Measurements from ENCODE around the gene ACVR1. TPM values are rescaled to one million over a fixed set of nuclear protein-coding genes. Genes with fewer than 3 reads are reported as not detected.

The ACVR1 gene
- total RNA-seq, 1 experiment from 2014 or later: 17.1 TPM

GRCh38 chr2:157853820-157854219, 22.3 kb downstream of the ACVR1 start:
- H3K27ac ChIP-seq (ENCODE audit: low read depth, low read length, poor library complexity, severe bottlenecking): no peak overlapping the region
- no peaks in the 10 kb centered on the region for H3K27me3 ChIP-seq (replicated peaks; ENCODE audit: insufficient read depth, low read depth, low read length, poor library complexity)
- H3K9me3 ChIP-seq (ENCODE audit: low read depth, low read length, poor library complexity, severe bottlenecking): no peaks in the 10 kb centered on the region
- no peak overlapping the region for H3K4me3 ChIP-seq (ENCODE audit: low read depth, low read length, poor library complexity, severe bottlenecking)
- DNase-seq (ENCODE audit: low spot score): no peak
- no peaks in the 10 kb centered on the region for H3K4me1 ChIP-seq (ENCODE audit: insufficient read depth, low read length, poor library complexity, severe bottlenecking)
- H3K36me3 ChIP-seq (ENCODE audit: insufficient read depth, low read length, poor library complexity, severe bottlenecking): no peaks in the 10 kb centered on the region
- TF ChIP-seq CTCF (conservative IDR thresholded peaks at IDR 0.05; ENCODE audit: low read depth, low read length) (no peak), EZH2 (IDR thresholded peaks at IDR 0.05; ENCODE audit: borderline replicate concordance, low read depth, low read length, poor library complexity, severe bottlenecking) (no peak)
- POLR2A ChIA-PET (ENCODE audit: low non-redundant PET): no interaction called here
- CTCF ChIA-PET: no interaction called here
- no TSS peak for BruUV-seq (replicated peaks)
- intact Hi-C loops (cut with micrococcal nuclease; ENCODE audit: unreplicated experiment): no loop called here

GRCh38 chr2:157853211-157853610, 22.9 kb downstream of the ACVR1 start:
- TF ChIP-seq EZH2 (IDR thresholded peaks at IDR 0.05; ENCODE audit: borderline replicate concordance, low read depth, low read length, poor library complexity, severe bottlenecking) (no peak), CTCF (conservative IDR thresholded peaks at IDR 0.05; ENCODE audit: low read depth, low read length) (no peak)
- DNase-seq (ENCODE audit: low spot score): no peak
- Histone ChIP-seq H3K27ac (ENCODE audit: low read depth, low read length, poor library complexity, severe bottlenecking) (no peak overlapping the region), H3K9me3 (ENCODE audit: low read depth, low read length, poor library complexity, severe bottlenecking) (no peaks in the 10 kb centered on the region), H3K4me1 (ENCODE audit: insufficient read depth, low read length, poor library complexity, severe bottlenecking) (no peaks in the 10 kb centered on the region), H3K4me3 (ENCODE audit: low read depth, low read length, poor library complexity, severe bottlenecking) (no peak overlapping the region), H3K27me3 (replicated peaks; ENCODE audit: insufficient read depth, low read depth, low read length, poor library complexity) (no peaks in the 10 kb centered on the region), H3K36me3 (ENCODE audit: insufficient read depth, low read length, poor library complexity, severe bottlenecking) (no peaks in the 10 kb centered on the region)
- BruUV-seq (replicated peaks): no TSS peak
- intact Hi-C loops (cut with micrococcal nuclease; ENCODE audit: unreplicated experiment): no loop called here
- ChIA-PET CTCF (no interaction called here), POLR2A (ENCODE audit: low non-redundant PET) (no interaction called here)

- H3K4me3 ChIP-seq (ENCODE audit: low read depth, low read length, poor library complexity, severe bottlenecking): no peak overlapping the region
- POLR2A ChIA-PET (ENCODE audit: low non-redundant PET): no interaction called here
- CTCF ChIA-PET: no interaction called here
- intact Hi-C loops (cut with micrococcal nuclease; ENCODE audit: unreplicated experiment): no loop called here
- BruUV-seq (replicated peaks): no TSS peak
- no peaks in the 10 kb centered on the region for H3K27me3 ChIP-seq (replicated peaks; ENCODE audit: insufficient read depth, low read depth, low read length, poor library complexity)
- DNase-seq (ENCODE audit: low spot score): no peak
- H3K27ac ChIP-seq (ENCODE audit: low read depth, low read length, poor library complexity, severe bottlenecking): no peak overlapping the region
- no peak for TF ChIP-seq CTCF (conservative IDR thresholded peaks at IDR 0.05; ENCODE audit: low read depth, low read length)
- H3K9me3 ChIP-seq (ENCODE audit: low read depth, low read length, poor library complexity, severe bottlenecking): no peaks in the 10 kb centered on the region
- no peaks in the 10 kb centered on the region for H3K4me1 ChIP-seq (ENCODE audit: insufficient read depth, low read length, poor library complexity, severe bottlenecking)
- no peaks in the 10 kb centered on the region for H3K36me3 ChIP-seq (ENCODE audit: insufficient read depth, low read length, poor library complexity, severe bottlenecking)
These were observed 26.5 kb downstream of the ACVR1 start for GRCh38 chr2:157849591-157849990.
